ENCODE measurements around the gene CFAP61.

DNA sequence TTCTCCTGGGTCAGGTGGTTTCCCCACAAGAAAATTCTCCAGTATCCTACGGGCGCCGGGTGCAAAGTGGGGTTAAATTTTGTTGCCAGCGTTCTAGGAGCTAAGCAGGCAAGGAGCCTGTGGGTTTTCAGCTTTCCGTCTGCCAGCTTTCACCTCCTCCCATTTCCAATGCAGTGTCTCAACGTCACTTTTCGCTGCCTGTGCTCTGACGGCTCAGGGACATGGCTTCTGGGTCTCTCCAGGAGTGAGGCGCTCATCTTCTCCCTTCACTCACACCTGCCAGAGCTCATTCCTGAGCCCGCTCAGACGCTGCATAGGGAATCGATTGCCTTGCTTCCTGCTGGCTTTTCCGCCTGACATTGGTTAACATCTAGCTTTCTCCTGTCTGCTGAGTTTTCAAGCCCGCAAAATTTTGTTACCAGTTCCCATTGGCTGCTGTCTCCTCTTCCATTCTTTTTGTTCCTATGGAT lies 42.5 kb upstream of the CFAP61 start:
- TF ChIP-seq, protein P1, sequence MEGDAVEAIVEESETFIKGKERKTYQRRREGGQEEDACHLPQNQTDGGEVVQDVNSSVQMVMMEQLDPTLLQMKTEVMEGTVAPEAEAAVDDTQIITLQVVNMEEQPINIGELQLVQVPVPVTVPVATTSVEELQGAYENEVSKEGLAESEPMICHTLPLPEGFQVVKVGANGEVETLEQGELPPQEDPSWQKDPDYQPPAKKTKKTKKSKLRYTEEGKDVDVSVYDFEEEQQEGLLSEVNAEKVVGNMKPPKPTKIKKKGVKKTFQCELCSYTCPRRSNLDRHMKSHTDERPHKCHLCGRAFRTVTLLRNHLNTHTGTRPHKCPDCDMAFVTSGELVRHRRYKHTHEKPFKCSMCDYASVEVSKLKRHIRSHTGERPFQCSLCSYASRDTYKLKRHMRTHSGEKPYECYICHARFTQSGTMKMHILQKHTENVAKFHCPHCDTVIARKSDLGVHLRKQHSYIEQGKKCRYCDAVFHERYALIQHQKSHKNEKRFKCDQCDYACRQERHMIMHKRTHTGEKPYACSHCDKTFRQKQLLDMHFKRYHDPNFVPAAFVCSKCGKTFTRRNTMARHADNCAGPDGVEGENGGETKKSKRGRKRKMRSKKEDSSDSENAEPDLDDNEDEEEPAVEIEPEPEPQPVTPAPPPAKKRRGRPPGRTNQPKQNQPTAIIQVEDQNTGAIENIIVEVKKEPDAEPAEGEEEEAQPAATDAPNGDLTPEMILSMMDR (IDR thresholded peaks at IDR 0.05) = no peak
- TF ChIP-seq POLR2A (IDR thresholded peaks at IDR 0.05; ENCODE audit: low read depth) (no peak), POLR2AphosphoS5 (IDR thresholded peaks at IDR 0.05) (no peak), EP300 (IDR thresholded peaks at IDR 0.05) (no peak)
